IMR-90 (cell line): ENCODE results near the gene BTBD3. TPM values are rescaled to one million over a fixed set of nuclear protein-coding genes. Genes with fewer than 3 reads are reported as not detected.

Experiments
- ATAC-seq: fragments of 200-7000 bp; cut with Tn5 transposase; 2 replicates; pipeline ENCODE4 v1.9.1; 2020; ENCODE audit warnings: low read depth, mild to moderate bottlenecking, moderate library complexity
- BruUV-seq: library from RNA; stranded (reverse); fragments of 400-500 nt; replicated peaks from 2 replicates; lab custom pipeline; 2021; lab: Mats Ljungman, UMichigan
- CTCF ChIA-PET: fragments of 300-600 bp; formaldehyde crosslinking; extraction: SDS; loops from one replicate; lab custom pipeline; 2021; ENCODE audit warnings: antibody characterized with exemption; lab: Yijun Ruan, JAX
- POLR2A ChIA-PET: fragments of 300-600 bp; sonication (Branson Sonifier 250); formaldehyde crosslinking; loops from one replicate; lab custom pipeline; 2022; ENCODE audit warnings: antibody characterized with exemption; ENCODE audit not compliant: unreplicated experiment; lab: Charles Lee
- DNase-seq: peaks from one replicate; pipeline ENCODE4 v3.0.0; 2013
- H2AFZ ChIP-seq: replicated peaks from 2 replicates; pipeline ENCODE3; 2013; ENCODE audit warnings: low read length, mild to moderate bottlenecking; ENCODE audit not compliant: poor library complexity
- H2AK5ac ChIP-seq: 2 replicates; pipeline ENCODE4 v1.6.1; 2013; ENCODE audit warnings: low read depth, low read length, inconsistent platforms
- H2AK9ac ChIP-seq: replicated peaks from 2 replicates; pipeline ENCODE3; 2013; ENCODE audit warnings: mild to moderate bottlenecking, low read depth, low read length, moderate library complexity; ENCODE audit not compliant: poor library complexity
- H2BK120ac ChIP-seq: 2 replicates; pipeline ENCODE4 v1.6.1; 2013; ENCODE audit warnings: low read depth, low read length, inconsistent platforms
- H2BK15ac ChIP-seq: 3 replicates; pipeline ENCODE4 v1.6.1; 2013; ENCODE audit warnings: low read depth, low read length, inconsistent platforms
- H2BK20ac ChIP-seq: 2 replicates; pipeline ENCODE4 v1.6.1; 2013; ENCODE audit warnings: low read depth, mild to moderate bottlenecking, inconsistent platforms, low read length, moderate library complexity
- H2BK5ac ChIP-seq: 2 replicates; pipeline ENCODE4 v1.6.1; 2013; ENCODE audit warnings: mild to moderate bottlenecking, low read depth, low read length, inconsistent platforms; ENCODE audit not compliant: poor library complexity, severe bottlenecking
- H3K14ac ChIP-seq: replicated peaks from 2 replicates; pipeline ENCODE4 v1.6.1; 2013; ENCODE audit warnings: low read depth, low read length, inconsistent platforms
- H3K18ac ChIP-seq: 2 replicates; pipeline ENCODE4 v1.6.1; 2013; ENCODE audit warnings: low read depth, low read length, control low read depth
- H3K23ac ChIP-seq: 2 replicates; pipeline ENCODE4 v1.6.1; 2013; ENCODE audit warnings: low read depth, low read length, inconsistent platforms
- H3K27ac ChIP-seq: 2 replicates; pipeline ENCODE4 v1.5.1; 2013; ENCODE audit warnings: mild to moderate bottlenecking, control low read depth, low read length; ENCODE audit not compliant: insufficient read depth
- H3K27me3 ChIP-seq: 2 replicates; pipeline ENCODE4 v1.6.1; 2013; ENCODE audit warnings: low read length; ENCODE audit not compliant: control insufficient read depth, insufficient read depth
- H3K36me3 ChIP-seq: 2 replicates; pipeline ENCODE4 v1.6.1; 2013; ENCODE audit warnings: low read length, mixed read lengths; ENCODE audit not compliant: control insufficient read depth, insufficient read depth
- H3K4ac ChIP-seq: 2 replicates; pipeline ENCODE4 v1.6.1; 2013; ENCODE audit warnings: low read depth, low read length, inconsistent platforms
- H3K4me1 ChIP-seq: 2 replicates; pipeline ENCODE4 v1.6.1; 2013; ENCODE audit warnings: low read length, mixed read lengths; ENCODE audit not compliant: control insufficient read depth, insufficient read depth
- H3K4me2 ChIP-seq: 2 replicates; pipeline ENCODE4 v1.6.1; 2013; ENCODE audit warnings: low read depth, mild to moderate bottlenecking, control low read depth, low read length, moderate library complexity
- H3K4me3 ChIP-seq: 2 replicates; pipeline ENCODE4 v1.5.1; 2013; ENCODE audit warnings: low read depth, mild to moderate bottlenecking, control low read depth, low read length, moderate library complexity; ENCODE audit not compliant: insufficient read depth
- H3K56ac ChIP-seq: 2 replicates; pipeline ENCODE4 v1.6.1; 2013; ENCODE audit warnings: low read length, inconsistent platforms; ENCODE audit not compliant: insufficient read depth; ENCODE audit errors: extremely low read depth
- H3K79me1 ChIP-seq, 2 experiments: 2 replicates each; pipeline ENCODE4 v1.6.1; 2013; ENCODE audit warnings: low read length in 2 of 2, inconsistent platforms in 1 of 2, low read depth in 1 of 2
- H3K9ac ChIP-seq: 2 replicates; pipeline ENCODE4 v1.6.1; 2013; ENCODE audit warnings: low read depth, low read length, control low read depth
- H3K9me1 ChIP-seq: 2 replicates; pipeline ENCODE4 v1.6.1; 2013; ENCODE audit warnings: low read length, inconsistent platforms; ENCODE audit not compliant: insufficient read depth
- H3K9me3 ChIP-seq: 2 replicates; pipeline ENCODE4 v1.6.1; 2013; ENCODE audit warnings: low read length; ENCODE audit not compliant: control insufficient read depth, insufficient read depth
- H4K20me1 ChIP-seq: 2 replicates; pipeline ENCODE4 v1.6.1; 2013; ENCODE audit warnings: low read length, inconsistent platforms; ENCODE audit not compliant: insufficient read depth
- H4K5ac ChIP-seq: 2 replicates; pipeline ENCODE4 v1.6.1; 2013; ENCODE audit warnings: mild to moderate bottlenecking, low read depth, low read length, control low read depth
- H4K8ac ChIP-seq, 2 experiments: 2 replicates each; pipeline ENCODE4 v1.6.1; 2013; ENCODE audit warnings: low read depth in 2 of 2, low read length in 2 of 2, control low read depth in 1 of 2, inconsistent platforms in 1 of 2
- H4K91ac ChIP-seq: 2 replicates; pipeline ENCODE4 v1.6.1; 2013; ENCODE audit warnings: low read depth, low read length, inconsistent platforms; ENCODE audit not compliant: insufficient read depth
- BHLHE40 ChIP-seq: fragments of 150-350 bp; IDR thresholded peaks from 2 replicates; pipeline ENCODE4 v1.6.1; 2016; ENCODE audit warnings: mild to moderate bottlenecking, low read depth, low read length
- CHD1 ChIP-seq: IDR thresholded peaks from 2 replicates; pipeline ENCODE4 v1.6.1; 2012; ENCODE audit warnings: low read depth, low read length, improper control_type of control experiment
- CTCF ChIP-seq: conservative IDR thresholded peaks from 2 replicates; pipeline ENCODE4 v1.5.1; 2012; ENCODE audit warnings: mild to moderate bottlenecking, low read depth, low read length, improper control_type of control experiment
- MAZ ChIP-seq: IDR thresholded peaks from 2 replicates; pipeline ENCODE4 v1.6.1; 2012; ENCODE audit warnings: low read depth, mild to moderate bottlenecking, low read length, improper control_type of control experiment, moderate library complexity, borderline replicate concordance
- RFX5 ChIP-seq: IDR thresholded peaks from 2 replicates; pipeline ENCODE4 v1.8.0; 2012; ENCODE audit warnings: low read depth, mild to moderate bottlenecking, low read length, moderate library complexity
- WGBS, 2 experiments: methylation state at CpG; one replicate each; pipeline versions ENCODE4 v1.1.5 to v1.1.7; 2013; ENCODE audit warnings: missing lambda C conversion rate in 2 of 2; ENCODE audit not compliant: insufficient read length in 1 of 2; ENCODE audit errors: extremely low coverage in 2 of 2; 5-methylcytosine and 5-hydroxymethylcytosine counted together
- dilution Hi-C: fragments of 300-500 bp; cut with HindIII; formaldehyde crosslinking; loops from one replicate; pipeline ENCODE4 v1.14.3; 2018; ENCODE audit warnings: low sequenced_read_pairs; ENCODE audit not compliant: unreplicated experiment
- in situ Hi-C: fragments of 300-500 bp; cut with MboI; formaldehyde crosslinking; loops from 3 replicates; pipeline ENCODE4 v1.14.3; 2019; ENCODE audit warnings: low sequenced_read_pairs, inconsistent platforms, mixed read lengths
- intact Hi-C: fragments of 100-400 bp; cut with micrococcal nuclease; formaldehyde crosslinking; loops from 2 replicates; pipeline ENCODE4 v1.10.0; 2022
- polyA plus RNA-seq, 3 experiments: library from polyadenylated mRNA; depleted of rRNA; stranded (reverse); fragments of >200 nt; gene quantifications; 2 replicates each; pipeline ENCODE4 v1.2.3, GENCODE V29; 2012; ENCODE audit warnings: low replicate concordance in 1 of 3
- total RNA-seq: library from RNA; depleted of rRNA; stranded (reverse); fragments of >200 nt; gene quantifications from 2 replicates; pipeline ENCODE4 v1.2.3, GENCODE V29; 2012

BTBD3 gene
- total and polyA plus RNA-seq, 2 of the 4 experiments (the other 2 are of a cell fraction) = 22.7 to 44.6 TPM

GRCh38 chr20:11902285-11902697, 15.4 kb upstream of the BTBD3 start:
- Histone ChIP-seq H4K20me1 (peaks cover 6% of the 10 kb centered on the region; the same call in 1 of the 2 replicates), H3K36me3 (no peaks in the 10 kb centered on the region; the same call in 1 of the 2 replicates), H3K56ac (no peak overlapping the region), H3K79me1 (peaks cover 25 to 44% of the 10 kb centered on the region in 2 experiments), H3K9me3 (no peaks in the 10 kb centered on the region), H2AFZ (no peak overlapping the region), H3K4me1 (peaks cover 10% of the 10 kb centered on the region), H4K5ac (no peak overlapping the region; the same call in 1 of the 2 replicates), H2BK20ac (peak overlapping the region; percentile 57), H3K4me3 (no peak overlapping the region), H3K18ac (peak overlapping the region; percentile 1; the same call in 1 of the 2 replicates), H3K4me2 (peak overlapping the region; percentile 25; the same call in 1 of the 2 replicates), H4K91ac (no peak overlapping the region), H3K27ac (no peak overlapping the region), H3K4ac (peak overlapping the region; percentile 25; the same call in 1 of the 2 replicates), H2BK15ac (no peak overlapping the region), H3K9me1 (peaks cover 4% of the 10 kb centered on the region), H3K9ac (no peak overlapping the region), H3K23ac (peak overlapping the region; percentile 68; the same call in 1 of the 2 replicates), H2BK5ac (peak overlapping the region; percentile 43), H2BK120ac (peak overlapping the region; percentile 47; the same call in 1 of the 2 replicates), H2AK9ac (no peak overlapping the region), H3K27me3 (no peaks in the 10 kb centered on the region), H2AK5ac (peak overlapping the region; percentile 15; the same call in 1 of the 2 replicates), H4K8ac (peak overlapping the region in 1 of 2 experiments; percentile 74; a peak in 2 of 4 replicates), H3K14ac (peak overlapping the region; percentile 44; the same call in 1 of the 2 replicates)
- intact Hi-C loops (loop anchor here (10.0 kb wide), 1 partner anchor 303 kb away; no protein-coding TSS in a partner anchor), dilution Hi-C loops (no loop called here), in situ Hi-C loops (no loop called here)
- WGBS, 2 experiments = no CpG with 5 or more reads among the region's 2 CpGs
- ATAC-seq (peak; percentile 48), DNase-seq (peak; percentile 82)
- no TSS peak for BruUV-seq
- TF ChIP-seq CTCF (no peak), MAZ (no peak), CHD1 (no peak), RFX5 (no peak), BHLHE40 (0 out of 2 replicates have a peak, but pooled peaks have one; percentile 20)
- ChIA-PET POLR2A (no interaction called here), CTCF (no interaction called here)
